ENCODE measurements around the gene RHOF. TPM values are rescaled to one million over a fixed set of nuclear protein-coding genes. Genes with fewer than 3 reads are reported as not detected.
"Not testable (repeated sequence)": the region's sequence is repeated elsewhere in the genome, so short reads cannot be mapped to it uniquely, and the experiment has no call there.

RHOF gene
- total RNA-seq, 1 donor from 2014 or later = 31.9 TPM

DNA sequence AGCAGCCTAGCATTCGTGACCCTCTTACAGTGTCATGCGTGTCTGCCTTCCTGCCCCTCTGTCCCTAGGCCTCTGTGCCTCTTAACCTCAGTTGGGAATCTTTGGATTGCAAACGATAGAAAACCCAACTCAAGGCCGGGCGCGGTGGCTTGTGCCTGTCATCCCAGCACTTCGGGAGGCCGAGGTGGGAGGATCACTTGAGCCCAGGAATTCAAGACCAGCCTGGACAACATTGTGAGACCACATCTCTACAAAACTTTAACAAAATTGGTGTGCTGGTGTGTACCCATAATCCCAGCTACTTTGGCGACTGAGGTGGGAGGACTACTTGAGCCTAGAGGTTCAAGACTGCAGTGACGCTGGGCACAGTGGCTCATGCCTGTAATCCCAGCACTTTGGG, 44.2 kb downstream of the RHOF start:
- peak overlapping the region; percentile 81 for H3K27ac ChIP-seq (ENCODE audit: low read depth, low read length)

GRCh38 chr12:121748571-121749265, 44.8 kb downstream of the RHOF start:
- peak overlapping the region; percentile 92 for H3K27ac Mint-ChIP-seq (ENCODE audit: unreplicated experiment)
- H3K9me3 Mint-ChIP-seq (ENCODE audit: unreplicated experiment) = no peaks in the 10 kb centered on the region
- Histone ChIP-seq H3K9me3 (ENCODE audit: insufficient read depth, low read depth, low read length) (no peaks in the 10 kb centered on the region), H3K36me3 (ENCODE audit: insufficient read depth, low read length) (peaks cover 9% of the 10 kb centered on the region), H4K20me1 (ENCODE audit: insufficient read depth, low read length) (peaks cover 7% of the 10 kb centered on the region), H3K79me2 (ENCODE audit: insufficient read depth, low read length) (no peaks in the 10 kb centered on the region), H2AFZ (ENCODE audit: low read depth, low read length) (peak overlapping the region; percentile 15), H3K9ac (ENCODE audit: low read length) (peak overlapping the region; percentile 52), H3K4me3 (ENCODE audit: insufficient read depth, low read depth, low read length) (no peak overlapping the region), H3K27me3 (ENCODE audit: insufficient read depth, low read length) (no peaks in the 10 kb centered on the region), H3K27ac (ENCODE audit: low read depth, low read length) (peak overlapping the region; percentile 81), H3K4me1 (ENCODE audit: insufficient read depth, low read length) (peaks cover 13% of the 10 kb centered on the region), H3K4me2 (ENCODE audit: low read length) (peak overlapping the region; percentile 49)
- FAIRE-seq (peak; percentile 87), DNase-seq (ENCODE audit: low read depth) (peak; percentile 86)
- peak overlapping the region; percentile 10 for H3K4me3 Mint-ChIP-seq (ENCODE audit: unreplicated experiment)
- peaks cover 13% of the 10 kb centered on the region for H3K4me1 Mint-ChIP-seq (ENCODE audit: low read depth, unreplicated experiment)
- no peaks in the 10 kb centered on the region for H3K27me3 Mint-ChIP-seq (ENCODE audit: low read depth, unreplicated experiment)
- TF ChIP-seq, protein P1, sequence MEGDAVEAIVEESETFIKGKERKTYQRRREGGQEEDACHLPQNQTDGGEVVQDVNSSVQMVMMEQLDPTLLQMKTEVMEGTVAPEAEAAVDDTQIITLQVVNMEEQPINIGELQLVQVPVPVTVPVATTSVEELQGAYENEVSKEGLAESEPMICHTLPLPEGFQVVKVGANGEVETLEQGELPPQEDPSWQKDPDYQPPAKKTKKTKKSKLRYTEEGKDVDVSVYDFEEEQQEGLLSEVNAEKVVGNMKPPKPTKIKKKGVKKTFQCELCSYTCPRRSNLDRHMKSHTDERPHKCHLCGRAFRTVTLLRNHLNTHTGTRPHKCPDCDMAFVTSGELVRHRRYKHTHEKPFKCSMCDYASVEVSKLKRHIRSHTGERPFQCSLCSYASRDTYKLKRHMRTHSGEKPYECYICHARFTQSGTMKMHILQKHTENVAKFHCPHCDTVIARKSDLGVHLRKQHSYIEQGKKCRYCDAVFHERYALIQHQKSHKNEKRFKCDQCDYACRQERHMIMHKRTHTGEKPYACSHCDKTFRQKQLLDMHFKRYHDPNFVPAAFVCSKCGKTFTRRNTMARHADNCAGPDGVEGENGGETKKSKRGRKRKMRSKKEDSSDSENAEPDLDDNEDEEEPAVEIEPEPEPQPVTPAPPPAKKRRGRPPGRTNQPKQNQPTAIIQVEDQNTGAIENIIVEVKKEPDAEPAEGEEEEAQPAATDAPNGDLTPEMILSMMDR (IDR thresholded peaks at IDR 0.05; ENCODE audit: insufficient read depth, low read depth, low read length) = no peak
- TF ChIP-seq EZH2 (IDR thresholded peaks at IDR 0.05; ENCODE audit: insufficient read depth, low read length) = no peak
- H3K36me3 Mint-ChIP-seq (ENCODE audit: low read depth, unreplicated experiment) = peaks cover 14% of the 10 kb centered on the region

More for the DNA sequence above, 44.2 kb downstream of the RHOF start:
- Mint-ChIP-seq H3K36me3 (ENCODE audit: low read depth, unreplicated experiment) (peaks cover 11% of the 10 kb centered on the region), H3K9me3 (ENCODE audit: unreplicated experiment) (no peaks in the 10 kb centered on the region), H3K4me3 (ENCODE audit: unreplicated experiment) (peak overlapping the region; percentile 10), H3K4me1 (ENCODE audit: low read depth, unreplicated experiment) (peaks cover 13% of the 10 kb centered on the region), H3K27me3 (ENCODE audit: low read depth, unreplicated experiment) (no peaks in the 10 kb centered on the region), H3K27ac (ENCODE audit: unreplicated experiment) (peak overlapping the region; percentile 92)
- Histone ChIP-seq H3K27me3 (ENCODE audit: insufficient read depth, low read length) (no peaks in the 10 kb centered on the region), H3K4me2 (ENCODE audit: low read length) (peak overlapping the region; percentile 49), H4K20me1 (ENCODE audit: insufficient read depth, low read length) (peaks cover 7% of the 10 kb centered on the region), H3K9me3 (ENCODE audit: insufficient read depth, low read depth, low read length) (no peaks in the 10 kb centered on the region), H2AFZ (ENCODE audit: low read depth, low read length) (no peak overlapping the region), H3K36me3 (ENCODE audit: insufficient read depth, low read length) (peaks cover 9% of the 10 kb centered on the region), H3K79me2 (ENCODE audit: insufficient read depth, low read length) (no peaks in the 10 kb centered on the region), H3K4me3 (ENCODE audit: insufficient read depth, low read depth, low read length) (no peak overlapping the region), H3K4me1 (ENCODE audit: insufficient read depth, low read length) (peaks cover 13% of the 10 kb centered on the region), H3K9ac (ENCODE audit: low read length) (peak overlapping the region; percentile 52)
- DNase-seq (ENCODE audit: low read depth) = no peak
- no peak for FAIRE-seq
- TF ChIP-seq, protein P1 (IDR thresholded peaks at IDR 0.05; ENCODE audit: insufficient read depth, low read depth, low read length) = no peak
- no peak for TF ChIP-seq EZH2 (IDR thresholded peaks at IDR 0.05; ENCODE audit: insufficient read depth, low read length)

GRCh38 chr12:121748218-121748570, 45.3 kb downstream of the RHOF start:
- Histone ChIP-seq H3K9ac (ENCODE audit: low read length) (peak overlapping the region; percentile 52), H3K36me3 (ENCODE audit: insufficient read depth, low read length) (peaks cover 9% of the 10 kb centered on the region), H3K79me2 (ENCODE audit: insufficient read depth, low read length) (no peaks in the 10 kb centered on the region), H3K4me3 (ENCODE audit: insufficient read depth, low read depth, low read length) (no peak overlapping the region), H2AFZ (ENCODE audit: low read depth, low read length) (peak overlapping the region; percentile 15), H3K4me2 (ENCODE audit: low read length) (peak overlapping the region; percentile 49), H3K27ac (ENCODE audit: low read depth, low read length) (peak overlapping the region; percentile 81), H3K9me3 (ENCODE audit: insufficient read depth, low read depth, low read length) (no peaks in the 10 kb centered on the region), H3K27me3 (ENCODE audit: insufficient read depth, low read length) (no peaks in the 10 kb centered on the region), H4K20me1 (ENCODE audit: insufficient read depth, low read length) (peaks cover 7% of the 10 kb centered on the region), H3K4me1 (ENCODE audit: insufficient read depth, low read length) (peaks cover 13% of the 10 kb centered on the region)
- TF ChIP-seq EZH2 (IDR thresholded peaks at IDR 0.05; ENCODE audit: insufficient read depth, low read length) = no peak
- TF ChIP-seq, protein P1 (IDR thresholded peaks at IDR 0.05; ENCODE audit: insufficient read depth, low read depth, low read length) = no peak
- no peak for DNase-seq (ENCODE audit: low read depth)
- peaks cover 14% of the 10 kb centered on the region for H3K36me3 Mint-ChIP-seq (ENCODE audit: low read depth, unreplicated experiment)
- no peaks in the 10 kb centered on the region for H3K27me3 Mint-ChIP-seq (ENCODE audit: low read depth, unreplicated experiment)
- no peaks in the 10 kb centered on the region for H3K9me3 Mint-ChIP-seq (ENCODE audit: unreplicated experiment)
- peaks cover 13% of the 10 kb centered on the region for H3K4me1 Mint-ChIP-seq (ENCODE audit: low read depth, unreplicated experiment)
- peak overlapping the region; percentile 92 for H3K27ac Mint-ChIP-seq (ENCODE audit: unreplicated experiment)
- H3K4me3 Mint-ChIP-seq (ENCODE audit: unreplicated experiment) = no peak overlapping the region
- no peak for FAIRE-seq

DNA sequence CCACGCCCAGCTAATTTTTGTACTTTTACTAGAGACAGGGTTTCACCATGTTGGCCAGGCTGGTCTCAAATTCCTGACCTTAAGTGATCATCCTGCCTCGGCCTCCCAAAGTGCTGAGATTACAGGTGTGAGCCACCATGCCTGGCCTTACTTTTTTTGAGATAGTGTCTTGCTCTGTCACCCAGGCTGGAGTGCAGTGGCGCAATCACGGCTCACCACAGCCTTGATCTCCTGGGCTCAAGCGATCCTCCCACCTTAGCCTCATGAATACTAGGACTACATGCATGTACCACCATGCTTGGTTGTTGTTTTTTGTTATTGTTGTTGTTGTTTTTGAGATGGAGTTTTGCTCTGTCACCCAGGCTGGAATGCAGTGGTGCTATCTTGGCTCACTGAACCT, 47.9 kb downstream of the RHOF start:
- not testable (repeated sequence) for H3K9me3 Mint-ChIP-seq (ENCODE audit: unreplicated experiment); H3K79me2 ChIP-seq (ENCODE audit: insufficient read depth, low read length); H3K27me3 Mint-ChIP-seq (ENCODE audit: low read depth, unreplicated experiment); H3K36me3 ChIP-seq (ENCODE audit: insufficient read depth, low read length); H3K9me3 ChIP-seq (ENCODE audit: insufficient read depth, low read depth, low read length); H3K27me3 ChIP-seq (ENCODE audit: insufficient read depth, low read length); DNase-seq (ENCODE audit: low read depth); H3K27ac ChIP-seq (ENCODE audit: low read depth, low read length); H3K4me2 ChIP-seq (ENCODE audit: low read length); H3K4me3 Mint-ChIP-seq (ENCODE audit: unreplicated experiment); H3K4me3 ChIP-seq (ENCODE audit: insufficient read depth, low read depth, low read length); H3K9ac ChIP-seq (ENCODE audit: low read length); FAIRE-seq; H2AFZ ChIP-seq (ENCODE audit: low read depth, low read length); H3K27ac Mint-ChIP-seq (ENCODE audit: unreplicated experiment)
- peaks cover 12% of the 10 kb centered on the region for H4K20me1 ChIP-seq (ENCODE audit: insufficient read depth, low read length)
- peaks cover 11% of the 10 kb centered on the region for H3K36me3 Mint-ChIP-seq (ENCODE audit: low read depth, unreplicated experiment)
- peaks cover 17% of the 10 kb centered on the region for H3K4me1 Mint-ChIP-seq (ENCODE audit: low read depth, unreplicated experiment)
- H3K4me1 ChIP-seq (ENCODE audit: insufficient read depth, low read length) = peaks cover 13% of the 10 kb centered on the region

All from astrocyte (in vitro differentiated cells and primary cell).